ENCODE measurements around the gene REV1.

- TF ChIP-seq, protein P1, sequence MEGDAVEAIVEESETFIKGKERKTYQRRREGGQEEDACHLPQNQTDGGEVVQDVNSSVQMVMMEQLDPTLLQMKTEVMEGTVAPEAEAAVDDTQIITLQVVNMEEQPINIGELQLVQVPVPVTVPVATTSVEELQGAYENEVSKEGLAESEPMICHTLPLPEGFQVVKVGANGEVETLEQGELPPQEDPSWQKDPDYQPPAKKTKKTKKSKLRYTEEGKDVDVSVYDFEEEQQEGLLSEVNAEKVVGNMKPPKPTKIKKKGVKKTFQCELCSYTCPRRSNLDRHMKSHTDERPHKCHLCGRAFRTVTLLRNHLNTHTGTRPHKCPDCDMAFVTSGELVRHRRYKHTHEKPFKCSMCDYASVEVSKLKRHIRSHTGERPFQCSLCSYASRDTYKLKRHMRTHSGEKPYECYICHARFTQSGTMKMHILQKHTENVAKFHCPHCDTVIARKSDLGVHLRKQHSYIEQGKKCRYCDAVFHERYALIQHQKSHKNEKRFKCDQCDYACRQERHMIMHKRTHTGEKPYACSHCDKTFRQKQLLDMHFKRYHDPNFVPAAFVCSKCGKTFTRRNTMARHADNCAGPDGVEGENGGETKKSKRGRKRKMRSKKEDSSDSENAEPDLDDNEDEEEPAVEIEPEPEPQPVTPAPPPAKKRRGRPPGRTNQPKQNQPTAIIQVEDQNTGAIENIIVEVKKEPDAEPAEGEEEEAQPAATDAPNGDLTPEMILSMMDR (conservative IDR thresholded peaks at IDR 0.05; ENCODE audit: low read depth in 2 of 2), result no peak
- TF ChIP-seq, protein P2, sequence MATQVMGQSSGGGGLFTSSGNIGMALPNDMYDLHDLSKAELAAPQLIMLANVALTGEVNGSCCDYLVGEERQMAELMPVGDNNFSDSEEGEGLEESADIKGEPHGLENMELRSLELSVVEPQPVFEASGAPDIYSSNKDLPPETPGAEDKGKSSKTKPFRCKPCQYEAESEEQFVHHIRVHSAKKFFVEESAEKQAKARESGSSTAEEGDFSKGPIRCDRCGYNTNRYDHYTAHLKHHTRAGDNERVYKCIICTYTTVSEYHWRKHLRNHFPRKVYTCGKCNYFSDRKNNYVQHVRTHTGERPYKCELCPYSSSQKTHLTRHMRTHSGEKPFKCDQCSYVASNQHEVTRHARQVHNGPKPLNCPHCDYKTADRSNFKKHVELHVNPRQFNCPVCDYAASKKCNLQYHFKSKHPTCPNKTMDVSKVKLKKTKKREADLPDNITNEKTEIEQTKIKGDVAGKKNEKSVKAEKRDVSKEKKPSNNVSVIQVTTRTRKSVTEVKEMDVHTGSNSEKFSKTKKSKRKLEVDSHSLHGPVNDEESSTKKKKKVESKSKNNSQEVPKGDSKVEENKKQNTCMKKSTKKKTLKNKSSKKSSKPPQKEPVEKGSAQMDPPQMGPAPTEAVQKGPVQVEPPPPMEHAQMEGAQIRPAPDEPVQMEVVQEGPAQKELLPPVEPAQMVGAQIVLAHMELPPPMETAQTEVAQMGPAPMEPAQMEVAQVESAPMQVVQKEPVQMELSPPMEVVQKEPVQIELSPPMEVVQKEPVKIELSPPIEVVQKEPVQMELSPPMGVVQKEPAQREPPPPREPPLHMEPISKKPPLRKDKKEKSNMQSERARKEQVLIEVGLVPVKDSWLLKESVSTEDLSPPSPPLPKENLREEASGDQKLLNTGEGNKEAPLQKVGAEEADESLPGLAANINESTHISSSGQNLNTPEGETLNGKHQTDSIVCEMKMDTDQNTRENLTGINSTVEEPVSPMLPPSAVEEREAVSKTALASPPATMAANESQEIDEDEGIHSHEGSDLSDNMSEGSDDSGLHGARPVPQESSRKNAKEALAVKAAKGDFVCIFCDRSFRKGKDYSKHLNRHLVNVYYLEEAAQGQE (IDR thresholded peaks at IDR 0.05; ENCODE audit: unreplicated experiment), result no peak
- TF ChIP-seq EZH2 (IDR thresholded peaks at IDR 0.05; ENCODE audit: low read depth, unreplicated experiment), result no peak
Observed at GRCh38 chr2:99398303-99398702, 91.5 kb downstream of the REV1 start.

Data from GM23338 (cell line).